ENCODE data around the gene IL20RA. TPM values are rescaled to one million over a fixed set of nuclear protein-coding genes. Genes with fewer than 3 reads are reported as not detected.
A peak's percentile ranks its signal among the peaks of the same experiment; 100 is the strongest.

IL20RA gene
- total and polyA plus RNA-seq, 2 of the 8 experiments (the other 6 are each of a cell fraction or from before 2014, with no cell fraction given), result 1.3 to 1.7 TPM

DNA sequence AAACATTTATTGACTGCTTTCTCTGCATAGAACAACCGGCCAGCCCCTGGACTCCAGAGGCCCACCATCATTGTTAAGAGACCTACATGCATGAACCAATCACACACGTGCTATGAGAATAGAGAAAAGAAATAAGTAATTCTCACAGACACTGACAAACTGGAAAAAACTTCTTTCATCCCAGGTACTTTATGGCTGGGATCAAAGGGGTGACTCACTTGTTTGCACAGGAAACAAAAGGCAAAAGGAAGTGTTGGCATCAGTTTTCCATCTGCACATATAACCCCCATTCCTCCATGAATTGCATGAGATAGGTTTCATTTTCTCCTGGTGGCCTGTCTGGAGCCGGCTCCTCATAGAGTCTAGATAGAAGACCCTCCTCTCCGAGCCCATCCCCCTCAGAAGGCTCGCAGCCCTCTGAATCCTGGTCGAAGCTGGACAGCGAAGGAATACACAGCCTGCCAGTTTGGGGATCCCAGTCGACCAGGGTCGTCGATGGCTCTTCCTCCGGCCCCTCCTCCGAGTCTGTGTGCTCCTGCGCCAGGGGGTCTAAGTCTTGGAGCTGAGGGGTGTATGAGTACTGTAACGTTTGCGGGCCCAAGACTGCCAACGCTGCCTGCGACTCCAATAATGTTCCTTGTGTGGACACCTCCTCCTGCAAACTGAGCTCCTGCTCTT, 43.3 kb downstream of the IL20RA start:
- DNase-seq (ENCODE audit: low read depth in 1 of 2, low spot score in 2 of 2) (peak in 1 of 2 experiments; percentile 62), FAIRE-seq (no peak)
- Histone ChIP-seq H3K4me3 (ENCODE audit: extremely low read depth in 1 of 4, insufficient read depth in 2 of 4, low read depth in 3 of 4, low read length in 4 of 4) (peak overlapping the region in 3 of 4 experiments; percentile 31 to 51 (median 35); a peak in 6 of 8 replicates), H3K79me1 (ENCODE audit: low read depth, low read length) (no peaks in the 10 kb centered on the region), H3K27me3 (replicated peaks in 1 of 4; ENCODE audit: control insufficient read depth in 3 of 4, extremely low read depth in 1 of 4, insufficient read depth in 3 of 4, low read length in 3 of 4) (no peaks in the 10 kb centered on the region; a peak in 1 of 7 replicates), H3K14ac (ENCODE audit: insufficient read length) (no peak overlapping the region), H3K79me2 (ENCODE audit: control insufficient read depth in 1 of 2, insufficient read depth in 2 of 2, low read length in 2 of 2) (no peaks in the 10 kb centered on the region), H3K4ac (replicated peaks; ENCODE audit: insufficient read length, low read depth, low read length) (no peak overlapping the region), H3K9ac (replicated peaks in 1 of 4; ENCODE audit: extremely low read depth in 1 of 4, low read depth in 3 of 4, low read length in 3 of 4) (peak overlapping the region in 1 of 4 experiments; percentile 16; a peak in 1 of 7 replicates), H2AK5ac (ENCODE audit: low read depth, low read length) (no peak overlapping the region), H3K27ac (ENCODE audit: low read depth, low read length) (no peak overlapping the region), H4K5ac (ENCODE audit: insufficient read length, low read depth, low read length) (no peak overlapping the region), H3K4me1 (replicated peaks in 1 of 4; ENCODE audit: control insufficient read depth in 3 of 4, insufficient read depth in 4 of 4, low read length in 3 of 4) (peaks cover 0 to 12% (median 7%) of the 10 kb centered on the region in 4 experiments; a peak in 4 of 7 replicates), H4K8ac (ENCODE audit: extremely low read depth, insufficient read depth, low read length) (peak overlapping the region; percentile 39; the same call in 1 of the 2 replicates), H2BK20ac (ENCODE audit: low read length) (no peak overlapping the region), H3K36me3 (ENCODE audit: control insufficient read depth in 2 of 4, insufficient read depth in 4 of 4, low read length in 3 of 4) (no peaks in the 10 kb centered on the region), H2BK5ac (ENCODE audit: low read depth, low read length) (peak overlapping the region; percentile 12; the same call in 1 of the 2 replicates), H2BK120ac (replicated peaks; ENCODE audit: low read depth, low read length) (no peak overlapping the region), H3K56ac (replicated peaks; ENCODE audit: insufficient read length, low read depth, low read length) (no peak overlapping the region), H2BK15ac (ENCODE audit: low read length) (no peak overlapping the region), H4K91ac (replicated peaks; ENCODE audit: insufficient read length, low read length) (no peak overlapping the region), H2AFZ (ENCODE audit: low read length) (peak overlapping the region; percentile 74; the same call in 1 of the 2 replicates), H3K23ac (ENCODE audit: insufficient read length) (no peak overlapping the region), H3K23me2 (ENCODE audit: low read depth, low read length) (no peaks in the 10 kb centered on the region; the same call in 1 of the 2 replicates), H4K20me1 (replicated peaks in 1 of 2; ENCODE audit: control insufficient read depth in 1 of 2, insufficient read depth in 2 of 2, low read length in 2 of 2) (no peaks in the 10 kb centered on the region), H3K18ac (ENCODE audit: extremely low read depth, low read length) (no peak overlapping the region), H2BK12ac (ENCODE audit: low read depth, low read length) (peak overlapping the region; percentile 0; the same call in 1 of the 2 replicates), H3K9me3 (ENCODE audit: insufficient read depth in 2 of 2, low read depth in 1 of 2, low read length in 1 of 2) (no peaks in the 10 kb centered on the region), H3K4me2 (ENCODE audit: insufficient read depth in 1 of 2, low read depth in 2 of 2, low read length in 2 of 2) (peak overlapping the region; percentile 62 to 76)
- ChIA-PET CTCF (ENCODE audit: partially characterized antibody) (interaction anchor here (1.8 to 5.7 kb wide), 2 partner anchors 12 to 31 kb away, joined by 4 to 32 read pairs; no protein-coding TSS in a partner anchor), POLR2A (ENCODE audit: partially characterized antibody) (no interaction called here)
- 17% methylated on average over 17 of the region's 17 CpGs; no CpG with 5 or more reads in 1 of the 2 experiments for WGBS, 2 experiments (ENCODE audit: extremely low coverage in 1 of 2, insufficient coverage in 1 of 2, insufficient read length in 1 of 2, insufficient replicate concordance in 2 of 2, low coverage in 1 of 2, low lambda C conversion rate in 2 of 2, missing lambda C conversion rate in 1 of 2)
- TF ChIP-seq HDAC2 (IDR thresholded peaks at IDR 0.05; ENCODE audit: borderline replicate concordance in 1 of 2, low read depth in 2 of 2, low read length in 2 of 2) (no peak), SP2 (IDR thresholded peaks at IDR 0.05; ENCODE audit: low read length) (no peak)
